Activated T-cell treated with anti-CD3 and anti-CD28 coated beads, Interleukin-2, amount 50 U/mL, for 24 hours (primary cell): ENCODE results near the gene TUBD1.
"Not testable (repeated sequence)": the region's sequence is repeated elsewhere in the genome, so short reads cannot be mapped to it uniquely, and the experiment has no call there.

Experiments
- DNase-seq: peaks from one replicate; pipeline ENCODE4 v3.0.0-alpha.2; 2020
- H3K27ac Mint-ChIP-seq: 2 replicates; pipeline ENCODE4 v1.8.0; 2020; ENCODE audit warnings: mild to moderate bottlenecking, mixed read lengths
- H3K27me3 Mint-ChIP-seq: 2 replicates; pipeline ENCODE4 v1.8.0; 2020; ENCODE audit warnings: mixed read lengths
- H3K36me3 Mint-ChIP-seq: 2 replicates; pipeline ENCODE4 v1.8.0; 2020; ENCODE audit warnings: low read depth, mixed read lengths
- H3K4me1 Mint-ChIP-seq: 2 replicates; pipeline ENCODE4 v1.8.0; 2020; ENCODE audit warnings: low read depth, mixed read lengths
- H3K4me3 Mint-ChIP-seq: 2 replicates; pipeline ENCODE4 v1.8.0; 2020; ENCODE audit warnings: mild to moderate bottlenecking, moderate library complexity, mixed read lengths
- H3K9me3 Mint-ChIP-seq: 2 replicates; pipeline ENCODE4 v1.8.0; 2020; ENCODE audit warnings: mixed read lengths

TUBD1 gene

DNA sequence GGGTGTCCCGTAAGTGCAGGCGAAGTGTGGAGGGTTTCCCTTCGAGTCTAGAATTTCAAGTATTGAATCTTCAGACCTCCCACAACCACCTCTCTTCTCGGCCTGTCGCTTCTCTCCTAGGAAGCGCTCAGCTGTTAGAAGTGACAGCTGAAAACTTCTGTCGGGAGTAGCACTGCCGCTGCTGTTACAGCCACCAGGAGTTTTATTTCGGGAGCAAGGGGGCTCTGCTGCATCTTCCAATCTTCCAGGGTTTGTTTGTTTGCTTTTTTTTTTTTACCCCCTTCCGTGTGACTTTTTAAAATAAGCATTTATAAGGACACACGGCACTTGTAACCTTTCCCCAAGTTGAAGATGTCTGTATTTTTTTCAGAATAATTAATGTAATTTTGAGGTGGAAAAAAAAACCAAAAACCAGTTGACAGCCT is 945 bp upstream of the TUBD1 start:
- H3K9me3 Mint-ChIP-seq: no peaks in the 10 kb centered on the region
- no peaks in the 10 kb centered on the region for H3K27me3 Mint-ChIP-seq
- no peak for DNase-seq
- H3K4me3 Mint-ChIP-seq: peak overlapping the region; percentile 99
- peaks cover 58% of the 10 kb centered on the region for H3K36me3 Mint-ChIP-seq
- peak overlapping the region; percentile 100 for H3K27ac Mint-ChIP-seq
- H3K4me1 Mint-ChIP-seq: peaks cover 58% of the 10 kb centered on the region

DNA sequence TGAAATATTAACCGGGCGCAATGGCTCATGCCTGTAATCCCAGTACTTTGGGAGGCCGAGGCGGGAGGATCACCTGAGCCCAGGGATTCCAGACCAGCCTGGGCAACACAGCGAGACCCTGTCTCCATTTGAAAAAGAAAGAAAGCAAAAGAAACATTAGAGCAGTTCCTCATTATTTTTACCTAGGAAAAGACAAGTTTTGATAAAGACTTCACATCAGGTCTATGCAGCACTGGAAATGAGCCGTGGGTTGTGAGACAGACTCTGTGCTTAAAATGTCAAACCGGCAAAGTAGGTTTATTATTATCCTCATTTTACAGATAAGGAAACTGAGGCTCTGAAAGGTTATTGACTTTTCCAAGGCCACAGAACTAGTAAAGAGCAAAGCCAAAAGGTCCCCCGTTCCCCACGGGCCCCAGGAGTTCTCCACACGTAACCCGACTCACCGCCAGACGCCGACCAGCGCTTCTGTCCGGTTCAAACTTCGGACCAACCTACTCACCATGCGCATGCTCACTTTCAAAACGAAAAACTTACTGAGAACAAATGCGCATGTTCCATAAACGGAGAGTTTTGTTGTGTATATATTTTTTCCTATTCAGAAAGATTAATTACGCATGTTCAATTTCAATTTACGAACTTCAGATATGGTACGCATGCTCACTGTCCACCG is 356 bp downstream of the TUBD1 start:
- Mint-ChIP-seq H3K36me3 (peaks cover 66% of the 10 kb centered on the region), H3K27me3 (no peaks in the 10 kb centered on the region), H3K4me1 (peaks cover 58% of the 10 kb centered on the region), H3K4me3 (peak overlapping the region; percentile 99), H3K27ac (peak overlapping the region; percentile 100), H3K9me3 (no peaks in the 10 kb centered on the region)
- no peak for DNase-seq

DNA sequence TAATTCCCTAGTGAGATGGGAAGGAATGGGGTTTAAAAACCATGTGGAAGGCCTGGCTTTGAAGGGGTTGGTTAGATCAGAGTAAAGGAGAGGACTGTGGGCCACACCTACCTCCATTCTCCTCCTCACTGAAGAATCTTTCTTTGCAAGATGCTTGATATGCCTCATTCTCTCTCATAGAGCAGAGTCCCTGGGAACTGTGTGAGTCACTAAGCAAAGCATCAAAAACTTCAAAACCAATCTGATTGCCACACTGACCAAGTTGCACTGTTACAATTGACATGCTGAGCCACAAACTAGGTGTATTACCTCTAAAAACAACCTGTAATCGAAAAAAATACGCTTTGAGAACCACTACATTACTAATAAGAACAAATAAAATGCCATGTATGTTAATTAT is 2.0 kb downstream of the TUBD1 start:
- Mint-ChIP-seq H3K27ac (peak overlapping the region; percentile 66), H3K9me3 (no peaks in the 10 kb centered on the region), H3K27me3 (no peaks in the 10 kb centered on the region), H3K4me3 (peak overlapping the region; percentile 99), H3K36me3 (peaks cover 66% of the 10 kb centered on the region), H3K4me1 (peaks cover 49% of the 10 kb centered on the region)
- DNase-seq: no peak

DNA sequence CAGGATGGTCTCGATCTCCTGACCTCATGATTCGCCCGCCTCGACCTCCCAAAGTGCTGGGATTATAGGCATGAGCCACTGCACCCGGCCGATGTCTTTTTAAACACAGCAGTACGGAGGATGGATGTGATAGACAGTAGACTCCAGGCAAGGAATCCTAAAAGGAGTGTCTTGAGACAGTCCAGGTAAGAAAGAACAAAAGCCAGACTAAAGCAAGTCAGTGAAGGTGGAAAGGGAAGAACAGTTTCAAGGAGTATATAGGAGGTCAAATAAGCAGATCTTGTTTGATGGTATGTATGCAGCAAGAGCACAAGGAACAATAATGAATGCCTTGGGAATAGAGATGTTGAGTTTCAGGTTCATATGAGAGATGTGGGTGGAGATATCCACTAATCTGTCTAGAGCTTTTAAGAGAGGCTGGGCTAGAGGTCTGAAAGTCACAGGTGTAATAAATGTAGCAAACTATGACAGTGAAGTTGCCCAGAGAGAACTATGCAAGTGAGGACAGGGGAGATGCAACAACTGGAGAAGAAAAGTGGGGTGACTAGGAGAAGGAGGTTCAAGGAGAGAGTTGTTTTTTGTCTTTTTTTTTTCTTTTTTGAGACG is 4.5 kb downstream of the TUBD1 start:
- no peaks in the 10 kb centered on the region for H3K9me3 Mint-ChIP-seq
- peak overlapping the region; percentile 22 for H3K27ac Mint-ChIP-seq
- H3K4me3 Mint-ChIP-seq: no peak overlapping the region
- peaks cover 34% of the 10 kb centered on the region for H3K4me1 Mint-ChIP-seq
- peaks cover 66% of the 10 kb centered on the region for H3K36me3 Mint-ChIP-seq
- no peaks in the 10 kb centered on the region for H3K27me3 Mint-ChIP-seq
- no peak for DNase-seq

DNA sequence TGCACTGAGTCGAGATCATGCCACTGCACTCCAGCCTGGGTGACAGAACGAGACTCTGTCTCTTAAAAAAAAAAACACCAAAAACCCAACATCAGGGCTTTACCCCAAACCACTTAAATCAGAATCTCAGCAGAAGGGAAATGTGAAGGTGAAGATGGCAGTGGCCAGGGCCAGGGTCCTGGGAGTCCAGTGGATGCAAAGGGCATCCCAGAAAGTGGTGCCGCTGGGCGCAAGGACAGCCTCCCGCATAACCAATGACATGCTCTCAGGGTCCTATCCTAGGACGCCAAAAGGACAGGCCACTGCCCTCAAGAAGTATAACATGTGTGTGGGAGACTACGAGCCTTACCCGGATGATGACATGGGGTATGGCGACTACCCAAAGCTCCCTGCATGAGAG is 7.9 kb downstream of the TUBD1 start:
- Mint-ChIP-seq H3K27me3 (no peaks in the 10 kb centered on the region), H3K4me3 (no peak overlapping the region), H3K9me3 (no peaks in the 10 kb centered on the region), H3K27ac (no peak overlapping the region), H3K36me3 (peaks cover 72% of the 10 kb centered on the region), H3K4me1 (peaks cover 13% of the 10 kb centered on the region)
- no peak for DNase-seq

DNA sequence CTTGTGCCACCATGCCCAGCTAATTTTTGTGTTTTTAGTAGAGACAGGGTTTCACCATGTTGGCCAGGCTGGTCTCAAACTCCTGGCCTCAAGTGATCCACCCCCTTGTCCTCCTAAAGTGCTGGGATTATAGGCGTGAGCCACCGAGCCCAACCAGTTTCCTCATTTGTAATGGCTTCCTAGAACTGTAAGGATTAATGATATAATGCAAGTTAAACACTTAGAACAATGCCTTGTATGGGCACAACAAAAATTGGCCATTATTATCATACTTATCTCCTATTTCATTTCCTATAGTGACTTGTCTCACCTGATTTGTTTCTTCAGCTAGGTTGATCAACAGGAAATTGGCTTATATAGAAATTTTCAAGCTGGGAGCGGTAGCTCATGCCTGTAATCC is 14.1 kb downstream of the TUBD1 start:
- Mint-ChIP-seq H3K4me3 (no peak overlapping the region), H3K9me3 (no peaks in the 10 kb centered on the region), H3K27ac (no peak overlapping the region), H3K36me3 (peaks cover 75% of the 10 kb centered on the region), H3K4me1 (no peaks in the 10 kb centered on the region), H3K27me3 (no peaks in the 10 kb centered on the region)
- no peak for DNase-seq

DNA sequence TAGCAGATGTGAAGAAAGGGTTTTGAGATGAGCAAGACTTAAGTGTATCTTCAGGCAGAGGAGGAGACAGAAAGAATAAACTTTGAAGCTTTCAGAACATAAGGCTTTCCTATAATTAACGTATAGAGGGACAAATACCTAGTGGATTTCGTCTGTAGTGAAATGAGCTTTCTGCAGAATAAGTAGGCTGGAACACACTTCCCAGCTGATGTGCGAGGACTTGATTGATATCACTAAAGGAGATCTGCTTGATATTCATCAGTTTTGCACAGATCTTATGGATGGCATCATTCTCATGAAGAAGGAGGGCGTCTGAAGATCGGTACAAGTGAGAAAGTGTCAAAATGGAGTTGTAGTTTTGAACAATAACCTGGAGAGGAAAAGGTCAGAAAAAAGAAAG is 14.8 kb downstream of the TUBD1 start:
- Mint-ChIP-seq H3K4me1 (no peaks in the 10 kb centered on the region), H3K27me3 (no peaks in the 10 kb centered on the region), H3K36me3 (peaks cover 76% of the 10 kb centered on the region), H3K9me3 (no peaks in the 10 kb centered on the region), H3K27ac (peak overlapping the region; percentile 16), H3K4me3 (no peak overlapping the region)
- DNase-seq: no peak

DNA sequence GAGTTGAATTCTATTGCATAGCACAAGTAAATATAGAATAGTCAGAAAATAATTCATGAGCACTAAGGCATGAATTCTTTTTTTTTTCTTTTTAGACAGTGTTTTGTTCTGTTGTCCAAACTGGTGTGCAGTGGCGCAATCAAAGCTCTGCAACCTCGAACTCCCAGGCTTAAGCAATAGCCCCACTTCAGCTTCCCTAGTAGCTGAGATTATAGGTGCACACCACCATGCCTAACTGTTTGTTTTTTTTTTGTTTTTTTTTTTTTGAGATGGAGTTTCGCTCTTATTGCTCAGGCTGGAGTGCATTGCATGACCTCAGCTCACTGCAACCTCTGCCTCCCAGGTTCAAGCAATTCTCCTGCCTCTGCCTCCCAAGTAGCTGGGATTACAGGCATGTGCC is 16.6 kb downstream of the TUBD1 start:
- Mint-ChIP-seq H3K36me3 (peaks cover 74% of the 10 kb centered on the region), H3K4me1 (no peaks in the 10 kb centered on the region), H3K4me3 (no peak overlapping the region), H3K27me3 (no peaks in the 10 kb centered on the region), H3K27ac (no peak overlapping the region), H3K9me3 (no peaks in the 10 kb centered on the region)
- no peak for DNase-seq

DNA sequence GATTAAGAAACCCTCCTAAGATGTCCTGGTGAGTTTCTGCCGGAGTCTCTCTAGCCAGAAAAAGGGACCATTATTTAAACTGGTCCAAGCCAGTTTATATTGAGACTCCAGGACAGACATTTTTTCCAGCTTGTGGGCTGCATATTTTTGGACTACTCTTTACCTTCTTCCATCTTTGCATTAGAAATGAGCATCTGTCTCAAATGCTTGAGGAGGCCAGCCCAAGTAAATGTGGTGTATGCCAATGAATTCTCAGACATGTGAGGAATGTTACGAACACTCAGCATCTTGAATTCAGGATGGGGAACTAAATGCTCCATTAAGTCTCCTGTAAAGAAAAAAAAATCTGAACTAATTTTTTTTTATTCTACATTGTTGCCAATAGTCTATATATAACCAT is 18.4 kb downstream of the TUBD1 start:
- H3K27me3 Mint-ChIP-seq: no peaks in the 10 kb centered on the region
- H3K9me3 Mint-ChIP-seq: no peaks in the 10 kb centered on the region
- DNase-seq: no peak
- H3K27ac Mint-ChIP-seq: no peak overlapping the region
- H3K4me3 Mint-ChIP-seq: no peak overlapping the region
- peaks cover 66% of the 10 kb centered on the region for H3K36me3 Mint-ChIP-seq
- no peaks in the 10 kb centered on the region for H3K4me1 Mint-ChIP-seq

DNA sequence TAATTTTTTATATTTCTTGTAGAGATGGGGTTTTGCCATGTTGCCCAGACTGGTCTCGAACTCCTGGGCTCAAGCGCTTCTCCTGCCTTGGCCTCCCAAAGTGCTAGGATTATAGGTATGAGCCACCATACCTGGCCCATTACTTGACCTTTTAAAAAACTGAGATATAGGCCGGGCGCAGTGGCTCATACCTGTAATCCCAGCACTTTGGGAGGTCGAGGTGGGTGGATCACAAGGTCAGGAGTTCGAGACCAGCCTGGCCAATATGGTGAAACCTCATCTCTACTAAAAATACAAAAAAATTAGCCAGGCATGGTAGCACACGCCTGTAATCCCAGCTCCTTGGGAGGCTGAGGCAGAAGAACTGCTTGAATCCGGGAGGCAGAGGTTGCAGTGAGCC is 19.3 kb downstream of the TUBD1 start:
- H3K36me3 Mint-ChIP-seq: peaks cover 62% of the 10 kb centered on the region
- H3K4me1 Mint-ChIP-seq, DNase-seq, H3K27ac Mint-ChIP-seq, H3K4me3 Mint-ChIP-seq, H3K27me3 Mint-ChIP-seq, H3K9me3 Mint-ChIP-seq: not testable (repeated sequence)

DNA sequence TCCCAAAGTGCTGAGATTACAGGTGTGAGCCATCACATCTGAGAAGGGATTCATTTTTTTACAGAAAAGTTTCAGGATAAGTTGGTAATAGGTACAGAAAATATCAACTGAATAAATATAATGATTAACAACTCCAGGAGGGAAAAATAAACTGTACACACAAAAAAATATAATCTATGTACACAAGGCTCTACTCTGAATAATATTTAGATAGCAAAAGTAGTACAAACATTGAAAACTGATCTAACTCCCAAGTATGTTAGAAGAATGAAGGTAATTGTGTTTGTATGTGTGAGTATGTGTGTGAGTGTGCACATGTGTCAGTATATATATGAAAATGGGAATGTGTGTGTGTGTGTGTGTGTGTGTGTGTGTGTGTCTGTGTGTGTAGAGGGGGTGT is 20.4 kb downstream of the TUBD1 start:
- no peaks in the 10 kb centered on the region for H3K4me1 Mint-ChIP-seq
- H3K27ac Mint-ChIP-seq: peak overlapping the region; percentile 29
- H3K27me3 Mint-ChIP-seq: no peaks in the 10 kb centered on the region

DNA sequence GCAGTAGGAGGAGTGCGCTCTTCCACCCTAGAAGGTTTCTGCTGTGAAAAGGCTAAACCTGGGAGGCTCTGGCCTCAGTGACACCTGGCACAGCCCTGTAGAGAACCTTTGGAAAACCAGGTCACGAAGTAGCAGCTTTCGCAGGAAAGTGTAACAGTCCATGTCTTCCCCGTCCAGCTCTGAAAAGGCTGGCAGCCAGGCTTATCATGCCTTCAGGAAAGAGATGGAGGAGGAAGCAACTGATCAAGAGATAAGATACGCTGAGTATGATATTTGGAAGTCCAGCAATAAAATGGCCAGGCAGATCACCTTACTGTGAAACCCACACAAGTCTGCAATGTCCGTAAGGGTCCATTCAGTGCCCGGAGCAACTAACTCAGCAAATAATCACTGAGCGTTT is 22.3 kb downstream of the TUBD1 start:
- H3K27me3 Mint-ChIP-seq: no peaks in the 10 kb centered on the region
- no peaks in the 10 kb centered on the region for H3K9me3 Mint-ChIP-seq
- no peak overlapping the region for H3K27ac Mint-ChIP-seq
- no peak overlapping the region for H3K4me3 Mint-ChIP-seq
- H3K4me1 Mint-ChIP-seq: no peaks in the 10 kb centered on the region
- DNase-seq: no peak
- H3K36me3 Mint-ChIP-seq: peaks cover 49% of the 10 kb centered on the region

More for the DNA sequence above, 20.4 kb downstream of the TUBD1 start:
- Mint-ChIP-seq H3K4me3 (no peak overlapping the region), H3K36me3 (peaks cover 57% of the 10 kb centered on the region), H3K9me3 (no peaks in the 10 kb centered on the region)
- no peak for DNase-seq

DNA sequence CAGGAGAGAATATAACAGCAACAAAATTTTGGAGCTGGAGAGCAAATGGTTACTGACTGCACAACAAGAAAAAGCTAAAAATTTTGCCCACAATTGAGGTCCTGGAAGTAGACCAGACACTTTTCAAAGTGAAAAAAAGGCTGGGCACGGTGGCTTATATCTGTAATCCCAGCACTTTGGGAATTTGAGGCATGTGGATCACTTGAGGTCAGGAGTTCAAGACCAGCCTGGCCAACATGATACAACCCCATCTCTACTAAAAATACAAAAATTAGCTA is 22.9 kb downstream of the TUBD1 start:
- Mint-ChIP-seq H3K27ac (no peak overlapping the region), H3K4me1 (no peaks in the 10 kb centered on the region), H3K36me3 (peaks cover 47% of the 10 kb centered on the region), H3K9me3 (no peaks in the 10 kb centered on the region), H3K27me3 (no peaks in the 10 kb centered on the region), H3K4me3 (no peak overlapping the region)
- no peak for DNase-seq

DNA sequence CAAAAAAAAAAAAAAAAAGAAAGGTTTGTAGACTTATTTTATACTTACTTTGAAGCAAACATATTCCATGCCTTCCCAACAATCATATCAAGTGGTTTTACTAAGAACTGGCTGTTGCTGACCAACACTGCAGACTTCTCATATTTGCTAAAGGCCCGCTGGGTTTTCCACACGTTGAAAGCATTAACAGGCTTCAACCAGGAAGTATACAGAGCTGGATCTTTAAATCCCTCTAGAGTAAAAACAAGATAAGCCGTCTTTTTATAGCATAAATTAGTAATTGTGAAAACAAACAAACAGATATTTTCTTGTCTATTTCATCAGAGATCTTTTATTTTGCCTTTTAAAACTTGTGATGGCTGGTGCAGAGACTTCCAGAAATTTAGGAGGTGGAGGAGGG is 29.1 kb downstream of the TUBD1 start:
- H3K27me3 Mint-ChIP-seq: no peaks in the 10 kb centered on the region
- H3K27ac Mint-ChIP-seq: peak overlapping the region; percentile 55
- peaks cover 63% of the 10 kb centered on the region for H3K36me3 Mint-ChIP-seq
- no peak overlapping the region for H3K4me3 Mint-ChIP-seq
- H3K4me1 Mint-ChIP-seq: peaks cover 11% of the 10 kb centered on the region
- H3K9me3 Mint-ChIP-seq: no peaks in the 10 kb centered on the region
- no peak for DNase-seq

DNA sequence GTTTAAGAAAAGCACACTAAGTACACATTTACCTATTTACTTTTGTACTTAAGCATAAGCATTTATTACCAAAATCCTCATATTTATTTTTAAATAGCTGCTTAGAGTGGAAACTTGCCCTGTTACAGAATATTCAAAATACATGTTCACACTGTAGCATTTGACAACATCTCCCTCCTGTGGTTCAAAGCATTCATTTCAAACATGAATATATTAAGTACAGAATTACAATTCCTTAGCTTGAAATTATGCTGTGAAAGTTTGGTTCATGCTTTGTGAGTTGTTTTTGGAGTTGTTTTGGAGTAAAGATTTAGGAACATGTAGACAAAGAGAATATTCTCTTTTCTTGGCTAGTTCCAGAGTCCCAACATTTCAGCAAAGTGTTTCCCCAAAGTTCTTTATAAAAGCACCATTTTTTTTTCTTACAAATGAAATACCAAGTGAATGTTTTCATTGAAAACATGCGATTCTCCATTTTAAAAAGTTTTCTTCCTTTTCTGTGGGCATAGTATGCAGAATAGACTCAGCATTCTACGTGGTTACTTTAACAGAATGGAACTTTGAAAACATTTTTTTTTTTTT is 33.2 kb downstream of the TUBD1 start:
- Mint-ChIP-seq H3K9me3 (no peaks in the 10 kb centered on the region), H3K4me3 (no peak overlapping the region), H3K27me3 (no peaks in the 10 kb centered on the region), H3K36me3 (peaks cover 41% of the 10 kb centered on the region), H3K4me1 (peaks cover 28% of the 10 kb centered on the region), H3K27ac (peak overlapping the region; percentile 81)
- DNase-seq: no peak
